ENCODE results near the gene C19orf67. TPM values are rescaled to one million over a fixed set of nuclear protein-coding genes. Genes with fewer than 3 reads are reported as not detected.

Gene C19orf67
- total RNA-seq, 1 experiment from 2014 or later, result 0.39 TPM

DNA sequence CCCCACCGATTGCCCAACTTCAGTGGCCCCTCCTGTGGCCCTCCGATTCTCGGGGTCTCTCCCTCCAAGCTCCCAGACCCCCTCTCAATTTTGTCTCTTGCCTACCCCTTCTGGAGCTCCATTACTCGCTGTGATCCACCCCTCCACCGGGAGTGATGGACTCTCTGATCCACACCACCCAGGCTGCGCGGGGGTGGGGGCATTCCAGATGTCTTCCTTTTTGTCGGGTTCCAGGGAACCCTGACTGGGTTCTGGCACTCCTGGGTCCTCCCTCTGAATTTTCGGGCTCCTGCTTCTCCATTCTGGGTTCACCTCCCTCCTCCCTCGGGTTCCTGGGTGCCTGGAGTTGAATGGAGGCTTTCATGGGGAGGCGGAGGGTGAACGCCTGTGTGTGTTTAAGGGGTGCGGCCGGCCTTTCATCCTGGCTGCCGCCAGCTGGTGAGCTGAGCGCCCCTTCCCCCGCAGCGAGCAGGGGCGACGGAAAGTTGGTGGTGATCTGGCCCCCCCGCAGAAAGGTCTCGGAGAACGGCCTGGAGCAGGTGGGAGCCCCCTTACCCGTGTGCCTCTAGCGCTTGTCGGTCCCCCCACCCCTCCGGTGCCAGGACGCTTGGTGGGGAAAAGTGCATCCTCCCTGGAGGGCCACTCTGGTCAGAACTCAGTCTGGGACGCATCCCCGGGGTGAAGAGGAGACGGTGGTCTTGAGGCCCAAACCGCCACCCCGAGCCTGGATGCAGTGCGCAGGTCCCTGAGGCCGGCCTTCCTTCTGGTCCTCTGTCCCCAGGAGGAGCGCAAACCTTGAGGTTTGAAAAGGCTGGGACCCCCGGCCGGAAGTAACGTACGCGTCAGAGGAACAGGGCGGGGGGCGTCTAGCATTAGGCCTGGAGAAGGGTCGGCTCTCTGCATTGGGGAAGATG lies 11.4 kb downstream of the C19orf67 start:
- Histone ChIP-seq H3K18ac (ENCODE audit: insufficient read length, low read depth, low read length) (no peak overlapping the region), H3K4me1 (ENCODE audit: insufficient read depth, low read length) (no peaks in the 10 kb centered on the region), H3K27ac (ENCODE audit: insufficient read length, low read depth, low read length) (no peak overlapping the region), H2BK120ac (ENCODE audit: low read depth, low read length, poor library complexity, severe bottlenecking) (no peak overlapping the region), H3K9me3 (ENCODE audit: control insufficient read depth, low read depth, low read length) (no peaks in the 10 kb centered on the region), H3K4ac (ENCODE audit: low read depth, low read length) (no peak overlapping the region), H3K27me3 (ENCODE audit: insufficient read depth, low read length) (peaks cover 14% of the 10 kb centered on the region; the same call in 1 of the 2 replicates), H2BK15ac (ENCODE audit: low read depth, low read length) (no peak overlapping the region), H3K56ac (ENCODE audit: insufficient read length, low read depth, low read length) (no peak overlapping the region), H3K14ac (ENCODE audit: insufficient read depth, low read length) (no peak overlapping the region), H2BK5ac (ENCODE audit: insufficient read length, low read length) (no peak overlapping the region), H3K79me1 (ENCODE audit: insufficient read depth, low read depth, low read length, poor library complexity, severe bottlenecking) (no peaks in the 10 kb centered on the region), H2BK20ac (ENCODE audit: low read depth, low read length, poor library complexity, severe bottlenecking) (no peak overlapping the region), H4K91ac (ENCODE audit: insufficient read length, low read depth, low read length) (no peak overlapping the region), H4K8ac (replicated peaks; ENCODE audit: insufficient read length, low read depth, low read length) (no peak overlapping the region), H2BK12ac (ENCODE audit: insufficient read length, low read depth, low read length) (no peak overlapping the region), H3T11ph (ENCODE audit: low read length) (no peak overlapping the region), H3K79me2 (ENCODE audit: insufficient read depth, low read length) (no peaks in the 10 kb centered on the region), H3K23me2 (ENCODE audit: insufficient read length, low read depth, low read length, poor library complexity, severe bottlenecking) (peaks cover 21% of the 10 kb centered on the region), H4K20me1 (ENCODE audit: control insufficient read depth, insufficient read depth, insufficient read length) (no peaks in the 10 kb centered on the region), H2AFZ (ENCODE audit: low read length) (no peak overlapping the region), H3K9ac (ENCODE audit: extremely low read depth, insufficient read length, low read length) (no peak overlapping the region), H3K23ac (ENCODE audit: insufficient read length, low read depth, low read length) (no peak overlapping the region), H4K5ac (ENCODE audit: insufficient read length, low read depth, low read length) (no peak overlapping the region), H3K4me2 (ENCODE audit: insufficient read depth, insufficient read length, low read length) (peak overlapping the region; percentile 61), H2AK5ac (ENCODE audit: insufficient read length, low read length) (no peak overlapping the region)
- Mint-ChIP-seq H3K4me3 (peak overlapping the region; percentile 73 to 86), H3K4me1 (peaks cover 7 to 12% of the 10 kb centered on the region in 2 experiments; a peak in 3 of 4 replicates), H3K27me3 (ENCODE audit: low read depth) (peaks cover 70% of the 10 kb centered on the region), H3K36me3 (ENCODE audit: insufficient read depth in 1 of 3, low read depth in 3 of 3) (no peaks in the 10 kb centered on the region), H3K27ac (no peak overlapping the region), H3K9me3 (no peaks in the 10 kb centered on the region; a peak in 1 of 5 replicates)
- DNase-seq, result no peak
- WGBS (ENCODE audit: extremely low coverage, insufficient read length, low lambda C conversion rate), result no CpG with 5 or more reads among the region's 44 CpGs
- no peak for TF ChIP-seq CTCF (conservative IDR thresholded peaks at IDR 0.05)

Measured in H9 (cell line).